HUES64 (cell line): ENCODE measurements around the gene KCNQ1.

ENCODE experiments used
- H3K27ac ChIP-seq: 2 replicates; pipeline ENCODE4 v1.7.0; 2013; ENCODE audit warnings: low read depth, low read length, inconsistent platforms
- H3K27me3 ChIP-seq: 2 replicates; pipeline ENCODE4 v1.6.1; 2013; ENCODE audit warnings: mild to moderate bottlenecking, low read length; ENCODE audit not compliant: insufficient read depth
- H3K36me3 ChIP-seq: 2 replicates; pipeline ENCODE4 v1.6.1; 2013; ENCODE audit warnings: mild to moderate bottlenecking, low read length; ENCODE audit not compliant: insufficient read depth
- H3K4me1 ChIP-seq: 2 replicates; pipeline ENCODE4 v1.6.1; 2013; ENCODE audit warnings: mild to moderate bottlenecking, low read length, moderate library complexity; ENCODE audit not compliant: insufficient read depth
- H3K4me3 ChIP-seq: 2 replicates; pipeline ENCODE4 v1.5.1; 2013; ENCODE audit warnings: mild to moderate bottlenecking, low read length, moderate library complexity
- H3K9ac ChIP-seq: 2 replicates; pipeline ENCODE4 v1.6.1; 2013; ENCODE audit warnings: mild to moderate bottlenecking, low read depth, low read length
- H3K9me3 ChIP-seq: 2 replicates; pipeline ENCODE4 v1.6.1; 2013; ENCODE audit warnings: low read depth, low read length; ENCODE audit not compliant: insufficient read depth
- WGBS: fragments of 150-250, 120-280 bp; methylation state at CpG from one replicate; pipeline ENCODE4 v1.1.7; 2013; ENCODE audit warnings: missing lambda C conversion rate; 5-methylcytosine and 5-hydroxymethylcytosine counted together

The KCNQ1 gene

DNA sequence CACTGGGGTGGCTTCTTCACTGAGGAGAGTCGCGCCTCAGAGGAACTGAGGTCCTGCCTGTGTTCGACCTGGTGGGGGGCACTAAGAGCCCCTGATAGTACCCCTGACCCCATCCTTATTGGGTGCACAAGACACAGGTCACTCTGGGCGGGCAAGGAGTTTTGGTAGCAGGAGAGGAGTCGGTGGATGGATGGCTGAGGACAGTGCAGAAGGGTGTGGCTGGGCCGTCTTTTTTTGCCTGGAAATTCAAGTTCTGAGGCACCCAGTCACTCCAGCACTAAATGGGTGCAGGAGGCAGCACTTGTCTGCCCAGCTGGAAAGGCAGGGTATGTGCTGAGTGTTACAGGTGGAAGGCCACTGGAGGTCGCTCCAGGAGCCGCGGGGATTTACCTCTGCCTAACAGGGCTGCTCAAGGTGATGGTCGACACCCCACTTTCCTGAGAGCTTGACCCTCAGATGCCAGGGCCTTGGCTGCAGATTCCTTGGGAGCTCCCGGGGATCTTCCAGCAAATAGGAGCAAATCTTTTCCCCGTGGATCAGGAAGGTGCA, 43.3 kb upstream of the KCNQ1 start:
- Histone ChIP-seq H3K9ac (peak overlapping the region; percentile 90), H3K4me1 (peaks cover 9% of the 10 kb centered on the region; the same call in 1 of the 2 replicates), H3K9me3 (no peaks in the 10 kb centered on the region), H3K36me3 (peaks cover 39% of the 10 kb centered on the region), H3K4me3 (peak overlapping the region; percentile 100), H3K27ac (no peak overlapping the region; the same call in 1 of the 2 replicates), H3K27me3 (no peaks in the 10 kb centered on the region)
- 57% methylated on average over 12 of the region's 12 CpGs for WGBS

DNA sequence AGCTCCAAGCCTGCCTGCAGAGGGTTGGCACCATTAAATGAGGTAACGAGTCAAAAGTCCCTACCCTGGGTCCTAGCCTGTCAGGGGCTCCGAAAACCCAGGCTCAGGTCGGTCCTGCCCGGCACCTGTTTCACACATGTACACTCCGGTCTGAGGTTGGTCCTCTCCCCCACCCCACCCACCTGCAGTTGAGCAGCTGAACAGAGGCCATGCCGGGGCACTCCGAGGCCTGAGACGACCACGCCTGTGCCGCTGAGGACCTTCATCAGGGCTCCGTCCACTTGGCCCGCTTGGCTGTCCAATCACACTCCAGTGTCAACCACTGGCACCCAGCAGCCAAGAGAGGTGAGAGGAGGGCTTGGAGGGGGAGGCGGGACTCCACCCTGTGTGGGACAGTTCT, 42.7 kb upstream of the KCNQ1 start:
- Histone ChIP-seq H3K4me1 (peaks cover 9% of the 10 kb centered on the region; the same call in 1 of the 2 replicates), H3K9ac (0 out of 2 replicates have a peak overlapping the region, but pooled peaks have one; percentile 90), H3K9me3 (no peaks in the 10 kb centered on the region), H3K27me3 (no peaks in the 10 kb centered on the region), H3K4me3 (no peak overlapping the region), H3K36me3 (peaks cover 33% of the 10 kb centered on the region), H3K27ac (no peak overlapping the region)
- WGBS: 96% methylated on average over 13 of the region's 13 CpGs

DNA sequence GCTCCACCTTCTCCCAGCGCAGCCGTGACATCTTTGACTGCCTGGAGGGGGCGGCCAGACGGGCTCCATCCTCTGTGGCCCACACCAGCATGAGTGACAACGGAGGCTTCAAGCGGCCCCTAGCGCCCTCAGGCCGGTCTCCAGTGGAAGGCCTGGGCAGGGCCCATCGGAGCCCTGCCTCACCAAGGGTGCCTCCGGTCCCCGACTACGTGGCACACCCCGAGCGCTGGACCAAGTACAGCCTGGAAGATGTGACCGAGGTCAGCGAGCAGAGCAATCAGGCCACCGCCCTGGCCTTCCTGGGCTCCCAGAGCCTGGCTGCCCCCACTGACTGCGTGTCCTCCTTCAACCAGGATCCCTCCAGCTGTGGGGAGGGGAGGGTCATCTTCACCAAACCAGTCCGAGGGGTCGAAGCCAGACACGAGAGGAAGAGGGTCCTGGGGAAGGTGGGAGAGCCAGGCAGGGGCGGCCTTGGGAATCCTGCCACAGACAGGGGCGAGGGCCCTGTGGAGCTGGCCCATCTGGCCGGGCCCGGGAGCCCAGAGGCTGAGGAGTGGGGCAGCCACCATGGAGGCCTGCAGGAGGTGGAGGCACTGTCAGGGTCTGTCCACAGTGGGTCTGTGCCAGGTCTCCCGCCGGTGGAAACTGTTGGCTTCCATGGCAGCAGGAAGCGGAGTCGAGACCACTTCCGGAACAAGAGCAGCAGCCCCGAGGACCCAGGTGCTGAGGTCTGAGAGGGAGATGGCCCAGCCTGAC, 41.7 kb upstream of the KCNQ1 start:
- no peak overlapping the region for H3K27ac ChIP-seq
- no peak overlapping the region for H3K4me3 ChIP-seq
- peaks cover 24% of the 10 kb centered on the region for H3K36me3 ChIP-seq
- no peaks in the 10 kb centered on the region for H3K9me3 ChIP-seq
- H3K27me3 ChIP-seq: no peaks in the 10 kb centered on the region
- 94% methylated on average over 31 of the region's 31 CpGs for WGBS
- H3K4me1 ChIP-seq: peaks cover 9% of the 10 kb centered on the region; the same call in 1 of the 2 replicates
- no peak overlapping the region for H3K9ac ChIP-seq

DNA sequence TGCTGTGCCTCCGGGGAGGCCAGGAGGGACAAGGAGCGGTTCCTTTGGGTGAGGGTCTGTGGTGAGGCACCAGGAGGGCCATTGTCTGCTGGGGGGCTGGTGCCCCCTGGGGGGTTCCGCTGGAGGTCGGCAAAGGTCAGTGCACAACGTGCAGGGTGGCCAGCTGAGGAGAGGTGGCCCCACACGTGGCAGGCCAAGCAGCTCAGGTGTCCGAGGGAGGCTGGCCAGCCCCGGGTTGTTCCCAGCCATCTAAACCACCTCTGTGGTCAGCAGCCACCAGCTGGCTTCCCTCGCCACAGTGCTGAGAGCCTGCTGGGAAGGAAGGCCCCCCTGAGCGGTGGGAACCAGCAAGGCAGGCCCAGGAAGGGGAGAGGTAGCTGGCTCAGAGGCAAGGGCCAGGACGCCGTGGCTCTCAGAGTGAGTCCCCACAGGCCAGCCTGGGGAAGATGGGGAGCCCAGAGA, 40.0 kb upstream of the KCNQ1 start:
- peaks cover 3% of the 10 kb centered on the region; the same call in 1 of the 2 replicates for H3K4me1 ChIP-seq
- no peaks in the 10 kb centered on the region for H3K9me3 ChIP-seq
- H3K9ac ChIP-seq: no peak overlapping the region
- H3K36me3 ChIP-seq: peaks cover 19% of the 10 kb centered on the region
- H3K4me3 ChIP-seq: no peak overlapping the region
- no peaks in the 10 kb centered on the region for H3K27me3 ChIP-seq
- 90% methylated on average over 12 of the region's 12 CpGs for WGBS
- no peak overlapping the region for H3K27ac ChIP-seq

DNA sequence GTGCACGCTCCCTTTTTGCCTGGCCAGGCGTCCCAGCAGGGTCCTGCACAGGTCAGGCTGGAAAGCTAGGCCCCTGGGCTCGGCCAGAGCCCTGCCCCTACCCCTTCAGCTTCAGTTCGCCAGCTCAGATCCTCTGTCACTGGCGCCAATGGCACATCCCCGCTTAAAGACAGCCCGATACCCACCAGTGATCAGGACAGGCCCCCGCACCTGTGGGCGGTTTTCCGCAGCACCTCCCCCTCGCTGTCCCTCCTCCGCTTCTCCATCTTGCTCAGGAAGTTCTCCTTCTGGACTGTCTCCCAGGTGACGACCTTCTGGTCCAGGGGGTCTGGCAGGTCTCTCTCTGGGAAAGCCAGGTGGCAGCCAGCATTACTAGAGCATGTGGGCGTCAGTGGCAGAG, 38.4 kb upstream of the KCNQ1 start:
- H3K4me1 ChIP-seq: peaks cover 3% of the 10 kb centered on the region; the same call in 1 of the 2 replicates
- no peaks in the 10 kb centered on the region for H3K9me3 ChIP-seq
- H3K27me3 ChIP-seq: no peaks in the 10 kb centered on the region
- peaks cover 19% of the 10 kb centered on the region for H3K36me3 ChIP-seq
- no peak overlapping the region for H3K4me3 ChIP-seq
- H3K9ac ChIP-seq: no peak overlapping the region
- no peak overlapping the region for H3K27ac ChIP-seq
- WGBS: 92% methylated on average over 14 of the region's 14 CpGs

DNA sequence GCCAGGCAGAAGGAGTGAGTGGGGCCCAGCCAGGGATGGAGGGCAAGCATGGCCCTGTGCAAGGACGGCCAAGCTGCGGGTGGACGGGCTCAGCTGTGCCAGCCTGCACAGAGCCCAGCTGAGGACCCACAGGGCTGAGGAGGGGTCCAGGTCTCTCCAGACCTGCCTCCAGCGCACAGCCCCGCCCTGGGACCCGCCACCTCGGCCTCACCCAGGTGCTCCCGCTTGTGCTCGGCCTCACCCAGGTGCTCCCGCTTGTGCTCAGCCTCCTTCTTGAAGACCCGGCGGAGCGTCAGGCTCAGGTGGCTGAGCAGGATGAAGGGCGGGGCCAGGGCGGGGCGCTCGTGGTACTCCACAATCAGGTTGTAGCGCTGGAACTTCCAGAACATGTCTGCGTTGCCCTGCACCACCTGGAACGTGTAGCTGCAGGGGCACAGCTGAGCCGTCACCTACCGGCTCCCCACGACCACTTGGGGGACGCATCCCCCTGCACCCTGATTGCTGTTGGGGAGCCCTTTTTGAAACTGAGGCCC, 37.9 kb upstream of the KCNQ1 start:
- H3K9ac ChIP-seq: no peak overlapping the region
- H3K36me3 ChIP-seq: peaks cover 19% of the 10 kb centered on the region
- WGBS: 90% methylated on average over 24 of the region's 24 CpGs
- H3K9me3 ChIP-seq: no peaks in the 10 kb centered on the region
- no peak overlapping the region for H3K4me3 ChIP-seq
- H3K27ac ChIP-seq: no peak overlapping the region
- H3K4me1 ChIP-seq: no peaks in the 10 kb centered on the region
- no peaks in the 10 kb centered on the region for H3K27me3 ChIP-seq

DNA sequence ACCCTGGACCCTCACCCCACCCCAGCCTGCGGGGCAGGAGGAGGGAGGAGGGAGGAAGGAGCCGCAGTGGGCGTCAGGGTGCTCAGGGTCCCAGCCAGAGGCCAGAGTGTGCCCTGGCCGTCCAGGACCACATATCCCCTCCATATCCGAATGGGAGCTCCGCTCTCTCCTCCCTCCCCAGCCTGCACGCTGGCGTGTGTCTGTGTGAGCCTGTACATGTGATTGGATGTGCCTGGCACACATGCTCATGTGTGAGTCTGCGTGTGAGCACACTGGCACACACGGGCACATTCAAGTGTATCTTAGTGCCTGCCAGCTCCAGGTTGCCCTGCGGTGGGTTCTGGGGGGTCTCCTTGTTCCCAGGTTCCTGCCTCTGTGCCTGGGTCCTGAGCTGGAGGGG, 36.1 kb upstream of the KCNQ1 start:
- no peak overlapping the region for H3K27ac ChIP-seq
- no peaks in the 10 kb centered on the region for H3K4me1 ChIP-seq
- H3K9ac ChIP-seq: no peak overlapping the region
- no peaks in the 10 kb centered on the region for H3K27me3 ChIP-seq
- no peak overlapping the region for H3K4me3 ChIP-seq
- 0 out of 2 replicates have a peak, but pooled peaks cover 3% of the 10 kb centered on the region for H3K36me3 ChIP-seq
- no peaks in the 10 kb centered on the region for H3K9me3 ChIP-seq
- 94% methylated on average over 8 of the region's 11 CpGs for WGBS

DNA sequence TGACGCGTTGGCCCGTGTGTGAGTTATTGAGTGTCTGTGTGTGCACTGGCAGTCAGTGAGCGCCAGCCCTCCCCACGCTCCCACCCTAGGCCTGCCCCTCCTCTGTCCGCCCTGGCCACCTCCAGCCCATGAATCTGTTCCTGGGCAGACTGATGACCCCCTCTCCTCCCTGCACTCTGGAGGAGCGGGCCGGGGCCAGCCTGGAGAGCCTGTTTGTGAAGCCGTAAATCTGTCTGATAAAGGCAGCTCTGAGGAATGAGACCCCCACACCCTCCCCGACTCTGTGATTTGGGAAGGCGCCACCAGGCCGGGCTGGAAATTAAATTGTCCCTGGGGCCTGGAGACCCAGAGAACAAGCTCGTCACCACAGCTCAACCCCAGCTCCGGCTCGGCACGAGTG, 35.7 kb upstream of the KCNQ1 start:
- H3K9me3 ChIP-seq: no peaks in the 10 kb centered on the region
- no peaks in the 10 kb centered on the region for H3K27me3 ChIP-seq
- no peaks in the 10 kb centered on the region for H3K36me3 ChIP-seq
- no peaks in the 10 kb centered on the region for H3K4me1 ChIP-seq
- no peak overlapping the region for H3K27ac ChIP-seq
- no peak overlapping the region for H3K9ac ChIP-seq
- H3K4me3 ChIP-seq: no peak overlapping the region
- WGBS: 90% methylated on average over 16 of the region's 16 CpGs

DNA sequence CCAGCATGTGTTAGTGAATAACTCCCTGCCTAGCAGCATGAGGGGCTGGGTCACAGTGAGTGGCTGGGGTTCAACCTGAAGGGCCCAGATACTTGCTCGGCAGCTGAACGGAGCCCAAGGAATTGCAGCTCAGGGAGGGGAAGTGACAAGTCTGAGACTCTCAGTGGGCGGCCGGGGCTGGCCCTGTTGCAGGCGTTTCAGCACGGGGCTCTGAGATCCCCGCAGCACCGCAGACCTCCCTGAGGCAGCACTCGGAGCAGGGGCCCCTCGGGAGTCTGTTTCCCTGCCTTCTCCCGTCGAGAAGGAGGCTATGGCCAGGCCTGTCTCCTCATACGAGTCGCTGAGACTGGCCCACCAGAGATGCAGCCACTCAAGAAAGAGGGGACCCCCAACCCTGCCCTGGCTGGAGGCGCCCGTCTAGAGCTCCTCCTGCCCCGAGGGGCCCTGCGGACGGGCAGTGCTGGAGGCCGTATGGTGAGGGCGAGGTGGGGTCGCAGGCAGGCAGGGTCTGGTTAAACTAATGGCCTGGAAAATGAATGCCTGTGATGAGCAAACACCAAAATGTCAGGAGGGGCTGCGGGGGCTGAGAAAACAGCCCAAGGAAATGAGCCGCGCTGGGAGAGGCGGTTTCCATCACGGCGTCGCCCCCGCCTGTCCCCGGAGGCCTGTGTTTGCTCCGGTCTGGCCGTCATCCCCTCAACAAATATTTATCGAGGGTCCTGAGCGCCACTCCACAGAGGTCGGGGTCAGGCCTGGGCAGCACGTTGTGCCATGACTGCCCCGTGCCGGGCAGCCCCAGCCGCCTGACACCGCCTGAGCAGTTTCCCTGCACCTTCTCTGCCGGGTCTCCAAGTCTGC, 35.0 kb upstream of the KCNQ1 start:
- no peak overlapping the region for H3K9ac ChIP-seq
- 89% methylated on average over 42 of the region's 42 CpGs for WGBS
- no peak overlapping the region for H3K27ac ChIP-seq

DNA sequence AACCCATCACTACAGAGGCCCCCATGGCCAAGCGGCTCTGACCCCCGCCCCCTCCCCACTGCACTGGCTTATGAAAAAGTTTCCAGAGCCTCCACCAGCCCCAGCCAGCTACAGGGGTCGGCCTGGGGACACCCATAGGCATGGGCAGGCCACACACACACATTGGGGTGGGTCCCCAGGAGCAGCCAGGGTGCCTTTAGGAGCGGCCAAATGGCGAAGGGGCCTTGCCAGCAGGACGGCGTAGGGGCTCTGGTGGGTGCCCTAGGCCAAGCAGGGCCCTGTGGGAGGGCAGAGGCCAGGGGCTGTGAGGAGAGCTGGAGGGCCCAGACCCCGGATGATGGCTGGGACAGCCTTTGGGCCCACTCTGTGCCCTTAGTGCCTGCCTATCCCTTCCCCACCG, 34.2 kb upstream of the KCNQ1 start:
- Histone ChIP-seq H3K4me3 (no peak overlapping the region), H3K27me3 (no peaks in the 10 kb centered on the region), H3K27ac (no peak overlapping the region), H3K9me3 (no peaks in the 10 kb centered on the region), H3K36me3 (no peaks in the 10 kb centered on the region), H3K9ac (no peak overlapping the region), H3K4me1 (no peaks in the 10 kb centered on the region)
- WGBS: 95% methylated on average over 9 of the region's 9 CpGs

More for the DNA sequence above, 35.0 kb upstream of the KCNQ1 start:
- Histone ChIP-seq H3K36me3 (no peaks in the 10 kb centered on the region), H3K4me1 (no peaks in the 10 kb centered on the region), H3K27me3 (no peaks in the 10 kb centered on the region), H3K9me3 (no peaks in the 10 kb centered on the region), H3K4me3 (no peak overlapping the region)
